GM19463 (cell line): ENCODE data around the gene KCNJ10.

Experiments used
- ATAC-seq: cut with Tn5 transposase; IDR thresholded peaks from one replicate; pipeline ENCODE4 v1.9.1; 2021; ENCODE audit warnings: mild to moderate bottlenecking, moderate library complexity; ENCODE audit not compliant: unreplicated experiment

KCNJ10 gene

DNA sequence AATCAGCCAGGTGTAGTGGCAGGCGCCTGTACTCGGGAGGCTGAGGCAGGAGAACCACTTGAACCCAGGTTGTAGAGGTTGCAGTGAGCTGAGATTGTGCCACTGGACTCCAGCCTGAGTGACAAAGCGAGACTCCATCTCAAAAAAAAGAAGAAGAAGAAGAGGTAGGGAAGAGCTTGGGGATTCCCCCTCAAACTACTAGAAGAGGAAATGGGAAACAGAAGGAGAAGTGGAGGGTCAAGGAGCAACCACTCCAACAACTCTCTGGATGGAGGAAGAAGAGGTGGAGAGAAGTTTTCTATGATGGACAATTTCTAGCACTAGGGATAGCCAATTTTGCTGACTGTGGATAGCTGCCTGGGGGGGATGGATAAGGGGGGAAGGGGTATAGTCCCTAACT is 101.1 kb downstream of the KCNJ10 start:
- ATAC-seq, result no peak

DNA sequence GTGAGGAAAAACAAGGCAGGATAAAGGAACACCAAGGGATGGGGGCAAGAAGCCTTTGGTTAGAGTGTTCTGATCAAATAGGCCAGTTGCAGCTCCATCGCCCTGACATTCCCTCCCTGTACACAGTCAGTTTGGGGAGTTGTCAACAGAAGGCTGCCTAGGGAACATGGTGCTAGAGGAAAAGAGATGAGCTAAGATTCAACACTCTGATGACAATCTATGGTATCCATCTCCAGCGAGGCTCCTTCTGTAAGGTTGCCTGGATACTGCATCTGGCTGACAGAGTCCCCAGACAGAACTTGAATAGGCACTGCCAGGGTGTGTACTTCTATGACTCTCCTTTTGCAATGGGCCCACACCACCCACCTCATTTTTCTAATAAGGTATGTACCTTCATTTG is 104.7 kb downstream of the KCNJ10 start:
- ATAC-seq, result no peak

- ATAC-seq, result no peak
Observed at GRCh38 chr1:159964144-159964543, 105.8 kb downstream of the KCNJ10 start.

- no peak for ATAC-seq
Observed at GRCh38 chr1:159962176-159962575, 107.8 kb downstream of the KCNJ10 start.

DNA sequence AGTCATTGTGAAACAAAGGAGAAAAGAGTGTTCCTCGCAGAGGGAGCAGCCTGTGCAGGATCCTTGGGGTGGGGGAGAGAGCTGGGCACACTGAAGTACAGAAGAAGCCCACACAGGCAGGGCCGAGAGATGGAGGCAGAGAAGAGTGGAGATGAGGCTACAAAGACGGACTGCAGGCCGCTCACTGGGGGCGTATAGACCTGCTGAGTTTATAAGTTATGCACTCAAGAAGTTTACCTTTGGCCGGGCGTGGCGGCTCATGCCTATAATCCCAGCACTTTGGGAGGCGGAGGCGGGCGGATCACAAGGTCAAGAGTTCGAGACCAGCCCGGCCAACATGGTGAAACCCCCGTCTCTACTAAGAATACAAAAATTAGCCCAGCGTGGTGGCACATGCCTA is 108.3 kb downstream of the KCNJ10 start:
- ATAC-seq, result no peak

DNA sequence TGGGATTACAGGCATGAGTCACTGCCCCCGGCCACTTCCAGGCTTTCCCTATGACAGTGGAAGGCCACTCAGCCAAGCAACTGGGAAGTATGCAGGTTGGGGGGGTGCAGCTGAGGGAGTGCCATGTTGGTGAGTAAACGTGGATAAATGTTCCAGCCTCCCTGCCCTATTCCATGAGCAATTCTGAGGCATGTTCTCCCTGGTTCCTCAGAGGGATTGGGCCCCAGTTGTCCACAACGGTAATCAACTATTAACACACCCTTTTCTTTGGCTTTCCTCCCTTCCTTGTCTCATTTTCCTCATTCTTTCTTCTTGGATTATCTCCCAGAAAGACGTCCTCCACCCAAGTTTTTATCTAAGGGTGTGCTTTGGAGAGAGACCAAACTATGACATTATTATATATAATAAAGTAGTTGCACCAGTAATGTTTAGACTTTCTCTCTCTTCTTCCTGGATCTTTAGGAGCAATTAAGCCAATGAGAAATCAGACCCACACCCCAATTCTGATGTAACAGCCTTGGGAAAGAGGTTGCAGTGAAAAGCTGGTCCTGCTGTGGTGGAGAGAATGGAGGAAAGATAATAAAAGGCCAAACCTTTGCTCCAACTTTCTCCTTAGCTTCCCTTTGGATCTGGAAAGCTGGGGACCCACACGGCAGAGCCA is 109.1 kb downstream of the KCNJ10 start:
- ATAC-seq, result no peak

DNA sequence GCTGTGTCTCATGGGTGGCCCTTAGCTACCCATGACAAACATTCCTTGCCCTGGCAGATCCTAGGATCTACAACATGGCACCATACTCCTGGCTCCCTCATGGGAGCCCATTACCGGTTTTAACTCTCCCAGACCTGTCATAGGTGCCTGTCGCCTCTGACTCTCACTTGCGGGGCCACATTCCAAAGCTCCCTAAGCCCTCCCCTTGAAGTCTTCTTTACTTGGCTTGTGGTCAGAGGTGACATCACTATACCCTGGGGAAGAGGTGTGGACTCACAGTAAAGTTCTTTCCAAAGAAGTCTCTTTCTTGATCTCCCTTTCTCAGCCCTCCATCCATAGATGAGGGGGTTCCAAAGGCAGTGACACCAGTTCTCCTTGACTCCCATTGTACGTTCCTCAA is 110.5 kb downstream of the KCNJ10 start:
- ATAC-seq, result no peak

GRCh38 chr1:159958719-159959380 is 111.1 kb downstream of the KCNJ10 start:
- peak; percentile 72 for ATAC-seq

GRCh38 chr1:159957824-159958268 is 112.1 kb downstream of the KCNJ10 start:
- no peak for ATAC-seq

DNA sequence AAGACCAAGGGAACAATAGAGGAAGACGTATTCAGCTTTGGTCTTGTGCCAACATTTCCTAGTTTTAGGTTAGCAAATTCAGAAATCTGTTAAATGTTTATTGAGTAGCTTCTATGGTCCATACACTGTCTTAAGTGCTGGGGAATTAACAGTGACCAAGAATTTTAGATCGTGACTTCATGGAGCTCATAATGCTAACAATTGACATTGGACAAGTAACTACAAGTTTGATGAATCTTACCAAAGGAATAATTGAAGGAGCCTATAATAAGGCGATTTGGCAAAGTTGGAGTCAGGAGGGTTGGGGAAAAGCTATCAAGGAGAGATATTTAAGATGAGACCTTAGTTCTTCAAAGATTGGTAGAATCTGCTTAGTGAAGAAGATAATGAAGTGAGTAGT is 114.5 kb downstream of the KCNJ10 start:
- ATAC-seq, result no peak

DNA sequence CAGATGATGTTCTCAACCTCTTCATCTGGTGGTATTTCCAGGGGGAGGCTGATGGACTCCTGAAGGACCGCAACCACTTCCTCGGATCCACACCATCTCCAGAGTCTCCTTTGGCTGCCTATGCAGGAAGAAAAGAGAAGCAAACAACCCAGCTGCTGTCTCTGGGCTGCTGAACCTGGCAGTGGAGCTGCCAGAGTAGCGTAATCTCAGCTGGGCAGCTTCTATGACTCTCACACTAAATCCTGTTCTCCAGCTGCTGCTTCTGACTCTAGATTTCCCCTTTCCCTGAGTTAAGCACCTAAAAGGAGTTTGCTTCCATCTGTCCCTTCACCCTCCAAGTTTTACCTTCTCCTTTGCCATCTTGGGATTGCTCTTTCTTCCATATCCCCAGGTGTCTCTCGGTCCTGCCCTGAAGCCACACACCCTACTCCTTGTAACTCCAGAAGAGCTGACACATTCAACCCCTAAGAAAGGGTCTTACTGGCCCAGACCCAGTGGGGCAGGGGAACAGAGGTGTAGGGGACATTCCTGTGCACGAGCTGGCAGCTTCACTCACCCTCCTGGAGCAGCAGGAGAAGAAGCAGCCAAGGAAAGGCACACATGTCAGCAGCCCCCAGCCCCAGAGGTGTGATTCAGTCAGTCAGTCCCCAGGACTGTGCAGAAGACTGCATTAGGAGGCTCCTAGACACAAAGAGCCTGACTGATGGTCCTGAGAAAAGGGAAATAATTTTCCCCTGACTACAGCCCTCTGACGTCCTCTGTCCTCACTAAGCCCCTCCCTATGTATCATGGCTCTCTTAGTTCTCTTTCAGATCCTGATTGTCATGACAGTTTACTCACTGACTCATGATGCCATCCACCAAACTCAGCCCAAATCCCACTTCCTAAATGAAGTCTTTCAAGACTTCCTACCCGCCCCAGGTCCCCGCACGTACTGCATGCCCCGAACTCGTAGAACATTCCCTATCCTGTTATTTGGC is 116.1 kb downstream of the KCNJ10 start, which contains the start of gene SLAMF9:
Gene SLAMF9, minus strand, starts transcription at position 702 of the 980 bp plus-strand sequence. Its CDS starts 100 bp downstream, at position 602.
- ATAC-seq, result no peak

- ATAC-seq, result no peak
Observed at GRCh38 chr1:159952932-159953331, 117.0 kb downstream of the KCNJ10 start.

- no peak for ATAC-seq
Observed at GRCh38 chr1:159951551-159951950, 118.4 kb downstream of the KCNJ10 start.

DNA sequence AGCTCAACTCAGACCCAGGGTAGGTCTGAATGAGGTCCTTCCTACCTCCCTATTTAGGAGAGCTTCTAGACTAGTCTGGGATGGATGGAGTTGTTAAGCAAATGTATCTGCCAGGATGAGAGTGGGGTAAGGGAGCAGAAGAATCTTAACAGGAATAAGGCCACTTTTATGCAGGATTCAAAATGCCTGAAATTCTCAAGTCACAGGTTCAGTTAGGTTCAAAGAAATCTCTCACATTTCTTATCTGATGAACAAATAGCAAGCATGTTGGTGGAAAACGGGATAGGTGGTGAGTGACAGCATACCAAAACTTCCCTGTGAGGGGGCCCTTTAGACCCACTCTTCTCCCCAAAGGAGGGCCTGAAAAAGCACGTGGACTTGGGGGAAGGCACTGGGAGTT is 118.9 kb downstream of the KCNJ10 start:
- ATAC-seq, result no peak

- no peak for ATAC-seq
Observed at GRCh38 chr1:159949981-159950381, 120.0 kb downstream of the KCNJ10 start.

DNA sequence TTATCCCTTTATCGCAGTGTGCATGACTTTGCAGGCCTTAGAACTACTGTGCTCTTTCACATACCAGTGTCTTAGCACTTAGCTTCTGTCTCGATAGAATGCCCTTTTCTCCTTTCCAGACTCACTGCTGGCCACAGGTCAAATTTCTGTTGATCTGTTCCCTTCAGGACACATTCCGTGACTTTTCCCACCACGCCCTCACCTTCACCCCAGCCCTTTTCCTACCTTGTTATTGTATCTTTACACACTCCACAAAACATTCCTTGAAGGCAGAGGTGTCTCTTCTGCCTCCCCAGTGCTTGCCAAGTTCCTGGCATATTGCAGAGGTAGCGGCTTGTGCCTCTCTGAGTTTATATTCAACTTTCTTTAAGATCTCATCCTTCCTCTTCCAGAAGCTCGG is 120.8 kb downstream of the KCNJ10 start:
- no peak for ATAC-seq
